ENCODE measurements around the gene OR51E2. TPM values are rescaled to one million over a fixed set of nuclear protein-coding genes. Genes with fewer than 3 reads are reported as not detected.

The OR51E2 gene
- total and polyA plus RNA-seq, 8 donors = 0.05 to 26.1 (median 0.37) TPM; not detected in 5

GRCh38 chr11:4671741-4672140 lies 25.9 kb downstream of the OR51E2 start:
- no peak for DNase-seq
- intact Hi-C loops (cut with DNase I; ENCODE audit: low total_unique reads) = no loop called here
- no peaks in the 10 kb centered on the region for H3K4me1 ChIP-seq
- H3K9me3 ChIP-seq = no peaks in the 10 kb centered on the region
- TF ChIP-seq CTCF (IDR thresholded peaks at IDR 0.05) (no peak), EP300 (IDR thresholded peaks at IDR 0.05) (no peak), POLR2AphosphoS5 (IDR thresholded peaks at IDR 0.05) (no peak), POLR2A (IDR thresholded peaks at IDR 0.05) (no peak)
- WGBS, 5 donors = 78 to 90% (median 79%) methylated on average over 2 of the region's 2 CpGs
- H3K27ac ChIP-seq = no peak overlapping the region
- H3K36me3 ChIP-seq = no peaks in the 10 kb centered on the region
- no peaks in the 10 kb centered on the region for H3K27me3 ChIP-seq
- no peak overlapping the region for H3K4me3 ChIP-seq

- TF ChIP-seq POLR2AphosphoS5 (IDR thresholded peaks at IDR 0.05) (no peak), CTCF (IDR thresholded peaks at IDR 0.05) (no peak), EP300 (IDR thresholded peaks at IDR 0.05) (no peak), POLR2A (IDR thresholded peaks at IDR 0.05) (no peak)
Measured at GRCh38 chr11:4665424-4665823, 32.2 kb downstream of the OR51E2 start.

GRCh38 chr11:4664786-4665185 lies 32.9 kb downstream of the OR51E2 start:
- H3K27me3 ChIP-seq = peaks cover 0 to 4% (median 0%) of the 10 kb centered on the region in 3 donors
- no peak overlapping the region for H3K4me3 ChIP-seq
- no peaks in the 10 kb centered on the region for H3K4me1 ChIP-seq
- H3K27ac ChIP-seq = no peak overlapping the region
- WGBS, 5 donors = 62 to 83% (median 82%) methylated on average over 3 of the region's 3 CpGs
- TF ChIP-seq EP300 (IDR thresholded peaks at IDR 0.05) (no peak), POLR2A (IDR thresholded peaks at IDR 0.05) (no peak), CTCF (IDR thresholded peaks at IDR 0.05) (no peak), POLR2AphosphoS5 (IDR thresholded peaks at IDR 0.05) (no peak)
- no peaks in the 10 kb centered on the region for H3K9me3 ChIP-seq
- no peak for DNase-seq
- H3K36me3 ChIP-seq = no peaks in the 10 kb centered on the region
- intact Hi-C loops (cut with DNase I; ENCODE audit: low total_unique reads) = no loop called here

More at GRCh38 chr11:4665424-4665823, 32.2 kb downstream of the OR51E2 start:
- Histone ChIP-seq H3K27me3 (peaks cover 0 to 4% (median 0%) of the 10 kb centered on the region in 3 donors), H3K27ac (no peak overlapping the region), H3K4me1 (no peaks in the 10 kb centered on the region), H3K36me3 (no peaks in the 10 kb centered on the region), H3K9me3 (no peaks in the 10 kb centered on the region), H3K4me3 (no peak overlapping the region)
- intact Hi-C loops (cut with DNase I; ENCODE audit: low total_unique reads) = no loop called here
- WGBS, 5 donors = 64 to 79% (median 74%) methylated on average over 2 of the region's 2 CpGs
- no peak for DNase-seq

GRCh38 chr11:4664183-4664582 lies 33.5 kb downstream of the OR51E2 start:
- Histone ChIP-seq H3K9me3 (no peaks in the 10 kb centered on the region), H3K27me3 (peaks cover 0 to 4% (median 0%) of the 10 kb centered on the region in 3 donors), H3K27ac (no peak overlapping the region), H3K4me1 (no peaks in the 10 kb centered on the region), H3K4me3 (no peak overlapping the region), H3K36me3 (no peaks in the 10 kb centered on the region)
- WGBS, 5 donors = 89 to 91% (median 90%) methylated on average over 3 of the region's 3 CpGs
- DNase-seq = no peak
- no peak for TF ChIP-seq POLR2AphosphoS5 (IDR thresholded peaks at IDR 0.05)
- TF ChIP-seq POLR2A (IDR thresholded peaks at IDR 0.05) = no peak
- TF ChIP-seq EP300 (IDR thresholded peaks at IDR 0.05) = no peak
- TF ChIP-seq CTCF (IDR thresholded peaks at IDR 0.05) = no peak
- intact Hi-C loops (cut with DNase I; ENCODE audit: low total_unique reads) = no loop called here
